ENCODE results near the gene PDE4C.

GRCh38 chr19:18220632-18221275 lies 5.5 kb downstream of the PDE4C start:
- TF ChIP-seq CTCF (IDR thresholded peaks at IDR 0.05 in 8 of 11, conservative IDR thresholded peaks at IDR 0.05 in 3 of 11), result no peak
- no peak for TF ChIP-seq POLR2A (IDR thresholded peaks at IDR 0.05)
- no peak for TF ChIP-seq POLR2AphosphoS5 (IDR thresholded peaks at IDR 0.05)
